GM12872 (cell line): ENCODE data around the gene PIH1D1.

Source experiments
- TF ChIP-seq, protein P1 (sequence below): IDR thresholded peaks from 3 replicates; pipeline ENCODE4 v1.5.1; 2011; ENCODE audit warnings: low read depth, mild to moderate bottlenecking, low read length, moderate library complexity; ENCODE audit not compliant: insufficient read depth

Gene PIH1D1

GRCh38 chr19:49447485-49448431, 3.9 kb downstream of the PIH1D1 start:
- TF ChIP-seq, protein P1, sequence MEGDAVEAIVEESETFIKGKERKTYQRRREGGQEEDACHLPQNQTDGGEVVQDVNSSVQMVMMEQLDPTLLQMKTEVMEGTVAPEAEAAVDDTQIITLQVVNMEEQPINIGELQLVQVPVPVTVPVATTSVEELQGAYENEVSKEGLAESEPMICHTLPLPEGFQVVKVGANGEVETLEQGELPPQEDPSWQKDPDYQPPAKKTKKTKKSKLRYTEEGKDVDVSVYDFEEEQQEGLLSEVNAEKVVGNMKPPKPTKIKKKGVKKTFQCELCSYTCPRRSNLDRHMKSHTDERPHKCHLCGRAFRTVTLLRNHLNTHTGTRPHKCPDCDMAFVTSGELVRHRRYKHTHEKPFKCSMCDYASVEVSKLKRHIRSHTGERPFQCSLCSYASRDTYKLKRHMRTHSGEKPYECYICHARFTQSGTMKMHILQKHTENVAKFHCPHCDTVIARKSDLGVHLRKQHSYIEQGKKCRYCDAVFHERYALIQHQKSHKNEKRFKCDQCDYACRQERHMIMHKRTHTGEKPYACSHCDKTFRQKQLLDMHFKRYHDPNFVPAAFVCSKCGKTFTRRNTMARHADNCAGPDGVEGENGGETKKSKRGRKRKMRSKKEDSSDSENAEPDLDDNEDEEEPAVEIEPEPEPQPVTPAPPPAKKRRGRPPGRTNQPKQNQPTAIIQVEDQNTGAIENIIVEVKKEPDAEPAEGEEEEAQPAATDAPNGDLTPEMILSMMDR: no peak

DNA sequence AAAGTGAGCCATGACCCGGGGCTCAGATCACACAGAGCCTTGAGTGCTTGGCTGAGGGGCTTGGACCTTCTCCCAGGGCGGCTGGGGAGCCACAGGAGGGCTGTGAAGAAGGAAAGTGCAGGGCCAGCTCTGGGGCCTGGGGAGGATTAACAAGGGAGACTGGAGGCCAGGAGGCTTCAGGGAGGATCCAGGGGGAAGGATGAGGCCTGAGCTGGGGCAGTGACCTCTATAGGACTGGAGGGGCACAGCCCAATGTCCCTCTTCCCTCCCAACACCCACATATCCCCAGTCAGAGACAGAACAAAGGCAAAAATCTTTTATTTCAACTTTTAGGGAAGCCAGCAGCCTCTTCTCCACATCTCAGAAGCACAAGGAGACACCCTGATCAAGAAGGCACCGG, 5.6 kb downstream of the PIH1D1 start:
- TF ChIP-seq, protein P1: no peak

GRCh38 chr19:49443366-49444099, 8.1 kb downstream of the PIH1D1 start:
- TF ChIP-seq, protein P1: peak; percentile 86

GRCh38 chr19:49442771-49443365, 8.7 kb downstream of the PIH1D1 start:
- TF ChIP-seq, protein P1: no peak

GRCh38 chr19:49442354-49442753, 9.3 kb downstream of the PIH1D1 start:
- TF ChIP-seq, protein P1: no peak

DNA sequence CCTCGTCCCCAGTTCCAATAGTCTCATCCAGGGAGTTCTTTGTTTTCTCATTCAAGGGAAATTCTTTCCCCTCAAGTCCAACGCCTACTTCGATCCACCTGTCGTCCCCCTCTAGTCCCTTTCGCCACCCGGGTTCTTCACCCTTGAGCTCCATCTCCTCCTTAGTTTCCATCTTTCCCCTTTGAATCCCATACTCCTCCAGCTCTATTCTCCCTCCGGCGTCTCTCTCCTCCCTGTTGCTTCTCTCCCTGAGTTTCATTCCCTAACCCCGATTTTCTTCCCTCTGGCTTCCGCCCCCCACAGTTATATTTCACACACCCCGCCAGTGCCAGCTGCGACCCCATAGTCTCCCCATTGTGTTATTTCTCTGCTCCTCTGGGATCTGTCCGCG, 9.7 kb downstream of the PIH1D1 start:
- TF ChIP-seq, protein P1: no peak
